AG04449 (cell line): ENCODE measurements around the gene LRIG2.
"Not testable (repeated sequence)": the region's sequence is repeated elsewhere in the genome, so short reads cannot be mapped to it uniquely, and the experiment has no call there.

ENCODE experiments used
- CTCF ChIA-PET: fragments of 350-600 bp; formaldehyde crosslinking; extraction: SDS; loops from one replicate; lab custom pipeline; 2021; ENCODE audit warnings: antibody characterized with exemption; lab: Yijun Ruan, JAX
- POLR2A ChIA-PET: fragments of 400-600, 350-600 bp; formaldehyde crosslinking; extraction: SDS; loops from one replicate; lab custom pipeline; 2020; ENCODE audit warnings: antibody characterized with exemption, inconsistent platforms; lab: Yijun Ruan, JAX
- DNase-seq: peaks from one replicate; pipeline ENCODE4 v3.0.0-alpha.2; 2010; ENCODE audit warnings: low read depth, low spot score
- H3K4me3 ChIP-seq: 2 replicates; pipeline ENCODE4 v1.5.1; 2011; ENCODE audit warnings: low read depth, mild to moderate bottlenecking, control low read depth, low read length
- TF ChIP-seq, protein P1 (sequence below): IDR thresholded peaks from one replicate; pipeline ENCODE4 v1.5.1; 2011; ENCODE audit warnings: mild to moderate bottlenecking, moderate library complexity, low read length, control low read depth, inconsistent platforms; ENCODE audit not compliant: insufficient read depth; ENCODE audit errors: missing control alignments

Gene LRIG2

DNA sequence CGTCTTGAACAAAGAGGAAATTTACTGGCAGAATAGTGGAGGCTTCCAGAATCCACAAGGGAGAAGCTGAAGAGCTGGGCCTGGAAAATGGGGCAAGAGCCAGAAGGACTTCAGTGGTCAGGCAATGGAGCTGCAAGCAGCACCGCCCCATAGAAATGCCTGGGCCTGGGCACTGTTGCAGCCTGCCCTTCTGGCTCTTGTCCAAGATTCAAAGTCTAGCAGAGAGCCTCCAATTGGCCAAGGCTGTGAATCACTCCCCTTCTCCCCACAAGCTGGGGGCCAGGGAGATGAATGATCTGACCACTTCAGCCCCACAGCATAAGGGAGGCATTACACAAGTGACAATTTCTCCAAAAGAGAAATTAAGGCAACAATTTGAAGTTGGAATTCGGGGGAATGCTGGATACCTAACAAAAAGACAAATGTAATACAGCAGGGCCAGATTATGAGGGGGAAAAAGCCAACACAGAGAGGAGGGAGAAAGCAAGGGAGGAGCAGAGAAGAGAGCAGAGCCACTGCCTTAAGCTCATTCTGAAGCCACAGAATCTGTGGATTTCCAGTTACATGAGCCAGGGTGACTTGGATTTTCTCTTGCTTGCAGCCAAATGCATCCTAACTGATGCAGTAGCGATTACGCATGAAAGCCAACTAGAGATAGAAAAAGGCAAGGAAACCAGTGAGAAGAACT lies 80.3 kb downstream of the LRIG2 start:
- H3K4me3 ChIP-seq, result no peak overlapping the region
- TF ChIP-seq, protein P1, sequence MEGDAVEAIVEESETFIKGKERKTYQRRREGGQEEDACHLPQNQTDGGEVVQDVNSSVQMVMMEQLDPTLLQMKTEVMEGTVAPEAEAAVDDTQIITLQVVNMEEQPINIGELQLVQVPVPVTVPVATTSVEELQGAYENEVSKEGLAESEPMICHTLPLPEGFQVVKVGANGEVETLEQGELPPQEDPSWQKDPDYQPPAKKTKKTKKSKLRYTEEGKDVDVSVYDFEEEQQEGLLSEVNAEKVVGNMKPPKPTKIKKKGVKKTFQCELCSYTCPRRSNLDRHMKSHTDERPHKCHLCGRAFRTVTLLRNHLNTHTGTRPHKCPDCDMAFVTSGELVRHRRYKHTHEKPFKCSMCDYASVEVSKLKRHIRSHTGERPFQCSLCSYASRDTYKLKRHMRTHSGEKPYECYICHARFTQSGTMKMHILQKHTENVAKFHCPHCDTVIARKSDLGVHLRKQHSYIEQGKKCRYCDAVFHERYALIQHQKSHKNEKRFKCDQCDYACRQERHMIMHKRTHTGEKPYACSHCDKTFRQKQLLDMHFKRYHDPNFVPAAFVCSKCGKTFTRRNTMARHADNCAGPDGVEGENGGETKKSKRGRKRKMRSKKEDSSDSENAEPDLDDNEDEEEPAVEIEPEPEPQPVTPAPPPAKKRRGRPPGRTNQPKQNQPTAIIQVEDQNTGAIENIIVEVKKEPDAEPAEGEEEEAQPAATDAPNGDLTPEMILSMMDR, result no peak
- ChIA-PET CTCF (no interaction called here), POLR2A (no interaction called here)
- no peak for DNase-seq

GRCh38 chr1:113156368-113156767 lies 83.4 kb downstream of the LRIG2 start:
- ChIA-PET CTCF (no interaction called here), POLR2A (no interaction called here)
- H3K4me3 ChIP-seq, result no peak overlapping the region
- TF ChIP-seq, protein P1, result no peak
- no peak for DNase-seq

GRCh38 chr1:113158743-113159142 lies 85.7 kb downstream of the LRIG2 start:
- H3K4me3 ChIP-seq, CTCF ChIA-PET, POLR2A ChIA-PET, DNase-seq: not testable (repeated sequence)

GRCh38 chr1:113166473-113166872 lies 93.5 kb downstream of the LRIG2 start:
- ChIA-PET CTCF (no interaction called here), POLR2A (no interaction called here)
- no peak overlapping the region for H3K4me3 ChIP-seq
- TF ChIP-seq, protein P1, result no peak
- DNase-seq, result no peak

DNA sequence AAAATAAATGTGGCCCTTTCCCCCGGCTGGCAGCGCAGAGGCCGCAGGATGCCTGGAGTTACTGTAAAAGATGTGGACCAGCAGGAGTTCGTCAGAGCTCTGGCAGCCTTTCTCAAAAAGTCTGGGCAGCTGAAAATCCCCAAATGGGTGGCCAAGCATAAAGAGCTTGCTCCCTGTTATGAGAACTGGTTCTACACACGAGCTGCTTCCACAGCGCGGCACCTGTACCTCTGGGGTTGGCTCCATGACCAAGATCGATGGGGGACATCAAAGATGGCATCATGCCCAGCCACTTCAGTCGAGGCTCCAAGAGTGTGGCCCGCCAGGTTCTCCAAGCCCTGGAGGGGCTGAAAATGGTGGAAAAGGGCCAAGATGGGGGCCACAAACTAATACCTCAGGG lies 95.9 kb downstream of the LRIG2 start:
- ChIA-PET CTCF (interaction anchor here (1.0 kb wide), 1 partner anchor 96 kb away, joined by 3 read pairs; no protein-coding TSS in a partner anchor), POLR2A (no interaction called here)
- H3K4me3 ChIP-seq, result no peak overlapping the region
- TF ChIP-seq, protein P1, result no peak
- DNase-seq, result no peak

DNA sequence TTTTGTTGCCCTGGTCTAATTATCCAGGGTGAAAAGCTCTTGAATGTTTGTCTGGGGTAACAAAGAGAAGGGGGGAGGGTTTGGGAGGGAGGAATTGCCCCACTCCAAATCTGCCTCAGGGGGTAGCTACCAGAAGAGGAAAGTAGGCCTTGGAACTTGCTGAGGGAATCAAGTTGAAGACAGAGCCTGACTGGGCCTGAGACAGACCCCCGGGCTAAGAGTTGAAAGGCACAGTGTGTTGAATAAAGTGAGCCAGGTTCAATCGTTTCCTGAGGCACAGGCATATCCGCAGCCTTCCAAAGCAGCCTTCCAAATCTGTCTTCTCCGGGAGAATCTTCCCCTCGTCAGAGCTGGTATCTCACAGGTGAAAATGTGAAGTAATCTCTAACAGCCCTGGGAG lies 96.6 kb downstream of the LRIG2 start:
- POLR2A ChIA-PET, result no interaction called here
- H3K4me3 ChIP-seq, result no peak overlapping the region
- DNase-seq, result no peak
- CTCF ChIA-PET, result interaction anchor here (1.0 kb wide), 1 partner anchor 97 kb away, joined by 3 read pairs; no protein-coding TSS in a partner anchor
- TF ChIP-seq, protein P1, result no peak

DNA sequence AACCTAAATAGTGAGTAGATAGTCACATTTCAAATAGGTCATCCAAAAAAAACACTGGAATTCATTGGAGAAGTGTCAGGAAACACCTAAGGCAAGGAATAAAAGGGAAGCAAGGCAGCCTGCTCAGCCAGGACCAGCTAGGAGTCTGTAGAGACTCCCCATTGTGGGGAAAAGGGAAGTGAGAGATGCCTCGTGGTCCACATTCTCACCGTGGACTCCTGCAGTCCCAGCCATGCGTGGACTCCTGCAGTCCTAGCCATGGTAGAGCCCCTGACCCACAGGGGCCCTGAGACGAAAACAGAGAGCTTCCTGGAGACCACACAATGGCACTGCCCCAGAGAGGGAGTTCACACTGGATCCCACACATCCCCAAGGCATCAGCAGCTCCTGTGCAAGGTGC lies 97.5 kb downstream of the LRIG2 start:
- H3K4me3 ChIP-seq, result no peak overlapping the region
- TF ChIP-seq, protein P1, result no peak
- ChIA-PET CTCF (interaction anchor here (1.2 kb wide), 1 partner anchor 31 kb away, joined by 3 read pairs; no protein-coding TSS in a partner anchor), POLR2A (no interaction called here)
- no peak for DNase-seq
